ENCODE measurements around the gene SLC36A1.

The SLC36A1 gene

GRCh38 chr5:151449839-151450238, 2.4 kb downstream of the SLC36A1 start:
- in situ Hi-C loops (cut with HindIII; ENCODE audit: low pct_ligation_motif_present, low pct_unique_long_range_greater_than_20kb, low sequenced_read_pairs) = no loop called here
- DNase-seq = no peak

- no peak for DNase-seq
- in situ Hi-C loops (cut with HindIII; ENCODE audit: low pct_ligation_motif_present, low pct_unique_long_range_greater_than_20kb, low sequenced_read_pairs) = no loop called here
Measured at GRCh38 chr5:151450605-151451004, 3.2 kb downstream of the SLC36A1 start.

- in situ Hi-C loops (cut with HindIII; ENCODE audit: low pct_ligation_motif_present, low pct_unique_long_range_greater_than_20kb, low sequenced_read_pairs) = no loop called here
- DNase-seq = peak; percentile 29
Measured at GRCh38 chr5:151451626-151452520, 4.5 kb downstream of the SLC36A1 start.

- in situ Hi-C loops (cut with HindIII; ENCODE audit: low pct_ligation_motif_present, low pct_unique_long_range_greater_than_20kb, low sequenced_read_pairs) = no loop called here
- no peak for DNase-seq
Measured at GRCh38 chr5:151454166-151454565, 6.8 kb downstream of the SLC36A1 start.

GRCh38 chr5:151454889-151455288, 7.5 kb downstream of the SLC36A1 start:
- in situ Hi-C loops (cut with HindIII; ENCODE audit: low pct_ligation_motif_present, low pct_unique_long_range_greater_than_20kb, low sequenced_read_pairs) = no loop called here
- no peak for DNase-seq

- in situ Hi-C loops (cut with HindIII; ENCODE audit: low pct_ligation_motif_present, low pct_unique_long_range_greater_than_20kb, low sequenced_read_pairs) = no loop called here
- no peak for DNase-seq
Measured at GRCh38 chr5:151456321-151456940, 9.0 kb downstream of the SLC36A1 start.

- in situ Hi-C loops (cut with HindIII; ENCODE audit: low pct_ligation_motif_present, low pct_unique_long_range_greater_than_20kb, low sequenced_read_pairs) = no loop called here
Measured at GRCh38 chr5:151458314-151458713, 10.9 kb downstream of the SLC36A1 start.

GRCh38 chr5:151459680-151460324, 12.4 kb downstream of the SLC36A1 start:
- in situ Hi-C loops (cut with HindIII; ENCODE audit: low pct_ligation_motif_present, low pct_unique_long_range_greater_than_20kb, low sequenced_read_pairs) = no loop called here
- DNase-seq = no peak

More at GRCh38 chr5:151458314-151458713, 10.9 kb downstream of the SLC36A1 start:
- no peak for DNase-seq

GRCh38 chr5:151461312-151461711, 13.9 kb downstream of the SLC36A1 start:
- no peak for DNase-seq
- in situ Hi-C loops (cut with HindIII; ENCODE audit: low pct_ligation_motif_present, low pct_unique_long_range_greater_than_20kb, low sequenced_read_pairs) = no loop called here

GRCh38 chr5:151463137-151464029, 16.0 kb downstream of the SLC36A1 start:
- in situ Hi-C loops (cut with HindIII; ENCODE audit: low pct_ligation_motif_present, low pct_unique_long_range_greater_than_20kb, low sequenced_read_pairs) = no loop called here
- no peak for DNase-seq

GRCh38 chr5:151464101-151464500, 16.7 kb downstream of the SLC36A1 start:
- DNase-seq = no peak
- in situ Hi-C loops (cut with HindIII; ENCODE audit: low pct_ligation_motif_present, low pct_unique_long_range_greater_than_20kb, low sequenced_read_pairs) = no loop called here

GRCh38 chr5:151465476-151465875, 18.1 kb downstream of the SLC36A1 start:
- DNase-seq = no peak
- in situ Hi-C loops (cut with HindIII; ENCODE audit: low pct_ligation_motif_present, low pct_unique_long_range_greater_than_20kb, low sequenced_read_pairs) = no loop called here

GRCh38 chr5:151467576-151467975, 20.2 kb downstream of the SLC36A1 start:
- in situ Hi-C loops (cut with HindIII; ENCODE audit: low pct_ligation_motif_present, low pct_unique_long_range_greater_than_20kb, low sequenced_read_pairs) = no loop called here
- DNase-seq = no peak

GRCh38 chr5:151469386-151469785, 22.0 kb downstream of the SLC36A1 start:
- in situ Hi-C loops (cut with HindIII; ENCODE audit: low pct_ligation_motif_present, low pct_unique_long_range_greater_than_20kb, low sequenced_read_pairs) = no loop called here
- DNase-seq = no peak

- DNase-seq = no peak
- in situ Hi-C loops (cut with HindIII; ENCODE audit: low pct_ligation_motif_present, low pct_unique_long_range_greater_than_20kb, low sequenced_read_pairs) = no loop called here
Measured at GRCh38 chr5:151469992-151470391, 22.6 kb downstream of the SLC36A1 start.

GRCh38 chr5:151470439-151470838, 23.0 kb downstream of the SLC36A1 start:
- DNase-seq = no peak
- in situ Hi-C loops (cut with HindIII; ENCODE audit: low pct_ligation_motif_present, low pct_unique_long_range_greater_than_20kb, low sequenced_read_pairs) = no loop called here

- in situ Hi-C loops (cut with HindIII; ENCODE audit: low pct_ligation_motif_present, low pct_unique_long_range_greater_than_20kb, low sequenced_read_pairs) = no loop called here
- no peak for DNase-seq
Measured at GRCh38 chr5:151471276-151471675, 23.9 kb downstream of the SLC36A1 start.

GRCh38 chr5:151474799-151475198, 27.4 kb downstream of the SLC36A1 start:
- DNase-seq = no peak
- in situ Hi-C loops (cut with HindIII; ENCODE audit: low pct_ligation_motif_present, low pct_unique_long_range_greater_than_20kb, low sequenced_read_pairs) = no loop called here

- in situ Hi-C loops (cut with HindIII; ENCODE audit: low pct_ligation_motif_present, low pct_unique_long_range_greater_than_20kb, low sequenced_read_pairs) = no loop called here
- DNase-seq = no peak
Measured at GRCh38 chr5:151475388-151475787, 28.0 kb downstream of the SLC36A1 start.
